Caco-2 (cell line): Measurements from ENCODE around the gene LTBP1. TPM values are rescaled to one million over a fixed set of nuclear protein-coding genes. Genes with fewer than 3 reads are reported as not detected.

ENCODE experiments used
- BruUV-seq: library from RNA; stranded (reverse); fragments of 400-500 nt; replicated peaks from 2 replicates; lab custom pipeline; 2021; lab: Mats Ljungman, UMichigan
- CTCF ChIA-PET: fragments of 300-600 bp; sonication (Branson Sonifier 250); formaldehyde crosslinking; loops from one replicate; lab custom pipeline; 2022; ENCODE audit warnings: antibody characterized with exemption; lab: Charles Lee
- POLR2A ChIA-PET: fragments of 300-600 bp; sonication (Branson Sonifier 250); formaldehyde crosslinking; loops from one replicate; lab custom pipeline; 2022; ENCODE audit warnings: antibody characterized with exemption; lab: Charles Lee
- DNase-seq, 2 experiments: peaks; one replicate each; pipeline versions ENCODE4 v3.0.0 to v3.0.0-alpha.2; 2020 to 2022
- H3K27me3 ChIP-seq: replicated peaks from 2 replicates; pipeline ENCODE4 v1.6.0; 2011; ENCODE audit warnings: low read length; ENCODE audit not compliant: control insufficient read depth, insufficient read depth
- H3K36me3 ChIP-seq: 2 replicates; pipeline ENCODE4 v1.5.1; 2011; ENCODE audit warnings: low read length; ENCODE audit not compliant: control insufficient read depth, insufficient read depth
- H3K4me1 ChIP-seq: fragments of 250-450 bp; sonication (Bioruptor Pico); 2 replicates; pipeline ENCODE4 v1.5.1; 2020; ENCODE audit warnings: mild to moderate bottlenecking
- H3K4me3 ChIP-seq: 2 replicates; pipeline ENCODE4 v1.5.1; 2011; ENCODE audit warnings: low read depth, mild to moderate bottlenecking, control low read depth, low read length
- H3K9me3 ChIP-seq: fragments of 250-450 bp; sonication (Bioruptor Pico); 2 replicates; pipeline ENCODE4 v1.5.1; 2020; ENCODE audit warnings: mild to moderate bottlenecking, moderate library complexity
- H3K27ac Mint-ChIP-seq: one replicate; pipeline ENCODE4 v1.8.0; 2022; ENCODE audit warnings: mixed read lengths; ENCODE audit not compliant: unreplicated experiment
- H3K27me3 Mint-ChIP-seq: one replicate; pipeline ENCODE4 v1.8.0; 2022; ENCODE audit warnings: mixed read lengths; ENCODE audit not compliant: insufficient read depth, unreplicated experiment
- H3K36me3 Mint-ChIP-seq: one replicate; pipeline ENCODE4 v1.8.0; 2022; ENCODE audit warnings: mild to moderate bottlenecking, mixed read lengths; ENCODE audit not compliant: insufficient read depth, unreplicated experiment
- H3K4me1 Mint-ChIP-seq: one replicate; pipeline ENCODE4 v1.8.0; 2022; ENCODE audit warnings: low read depth, mixed read lengths; ENCODE audit not compliant: unreplicated experiment
- H3K4me3 Mint-ChIP-seq: one replicate; pipeline ENCODE4 v1.8.0; 2022; ENCODE audit warnings: mild to moderate bottlenecking, moderate library complexity, mixed read lengths; ENCODE audit not compliant: unreplicated experiment
- H3K9me3 Mint-ChIP-seq: one replicate; pipeline ENCODE4 v1.8.0; 2022; ENCODE audit warnings: mixed read lengths; ENCODE audit not compliant: unreplicated experiment
- CTCF ChIP-seq, 2 experiments: fragments of 200-600 bp in 1 of 2; IDR thresholded peaks; 1 replicate in 1 of 2; 2 replicates in 1 of 2; pipeline versions ENCODE4 v1.5.1 to v1.8.0; 2011 to 2022; ENCODE audit warnings: antibody characterized with exemption in 1 of 2, control low read depth in 1 of 2, inconsistent platforms in 1 of 2, low read depth in 1 of 2, low read length in 1 of 2, mild to moderate bottlenecking in 1 of 2, moderate library complexity in 1 of 2; ENCODE audit not compliant: insufficient read depth in 1 of 2, severe bottlenecking in 1 of 2, unreplicated experiment in 1 of 2
- intact Hi-C: fragments of 100-400 bp; cut with micrococcal nuclease; formaldehyde crosslinking; loops from one replicate; pipeline ENCODE4 v1.10.0; 2022; ENCODE audit not compliant: unreplicated experiment
- total RNA-seq: library from RNA; stranded (reverse); gene quantifications from 2 replicates; pipeline ENCODE4 v1.2.3, GENCODE V29; 2022

Gene LTBP1
- total RNA-seq, 1 experiment from 2014 or later, result 64.2 TPM

GRCh38 chr2:33215983-33216382, 269.2 kb downstream of the LTBP1 start:
- H3K36me3 Mint-ChIP-seq, result no peaks in the 10 kb centered on the region
- no peak for TF ChIP-seq CTCF (IDR thresholded peaks at IDR 0.05; ENCODE audit: insufficient read depth in 1 of 2, low read depth in 1 of 2, low read length in 1 of 2, severe bottlenecking in 1 of 2, unreplicated experiment in 1 of 2)
- Histone ChIP-seq H3K4me1 (peaks cover 37% of the 10 kb centered on the region), H3K9me3 (no peaks in the 10 kb centered on the region), H3K4me3 (no peak overlapping the region), H3K36me3 (no peaks in the 10 kb centered on the region), H3K27me3 (no peaks in the 10 kb centered on the region)
- H3K27me3 Mint-ChIP-seq, result no peaks in the 10 kb centered on the region
- CTCF ChIA-PET, result no interaction called here
- no peak for DNase-seq
- POLR2A ChIA-PET, result no interaction called here
- intact Hi-C loops, result no loop called here
- no peak overlapping the region for H3K4me3 Mint-ChIP-seq
- no peak overlapping the region for H3K27ac Mint-ChIP-seq
- no TSS peak for BruUV-seq
- peaks cover 32% of the 10 kb centered on the region for H3K4me1 Mint-ChIP-seq
- H3K9me3 Mint-ChIP-seq, result no peaks in the 10 kb centered on the region

- H3K4me1 Mint-ChIP-seq, result peaks cover 32% of the 10 kb centered on the region
- peaks cover 36% of the 10 kb centered on the region for H3K4me1 ChIP-seq
- no peaks in the 10 kb centered on the region for H3K36me3 Mint-ChIP-seq
- H3K9me3 Mint-ChIP-seq, result no peaks in the 10 kb centered on the region
- POLR2A ChIA-PET, result no interaction called here
- intact Hi-C loops, result no loop called here
- H3K4me3 Mint-ChIP-seq, result no peak overlapping the region
- CTCF ChIA-PET, result no interaction called here
- H3K27me3 ChIP-seq, result no peaks in the 10 kb centered on the region
- no peak overlapping the region for H3K4me3 ChIP-seq
- no peaks in the 10 kb centered on the region for H3K27me3 Mint-ChIP-seq
- H3K9me3 ChIP-seq, result no peaks in the 10 kb centered on the region
- no peak for TF ChIP-seq CTCF (IDR thresholded peaks at IDR 0.05; ENCODE audit: insufficient read depth in 1 of 2, low read depth in 1 of 2, low read length in 1 of 2, severe bottlenecking in 1 of 2, unreplicated experiment in 1 of 2)
- no peaks in the 10 kb centered on the region for H3K36me3 ChIP-seq
- no peak overlapping the region for H3K27ac Mint-ChIP-seq
- BruUV-seq, result no TSS peak
- no peak for DNase-seq
Measured at GRCh38 chr2:33216508-33217182, 269.9 kb downstream of the LTBP1 start.

- ChIA-PET POLR2A (no interaction called here), CTCF (no interaction called here)
- intact Hi-C loops, result no loop called here
- no peaks in the 10 kb centered on the region for H3K36me3 ChIP-seq
- H3K4me3 Mint-ChIP-seq, result no peak overlapping the region
- BruUV-seq, result no TSS peak
- H3K27me3 Mint-ChIP-seq, result no peaks in the 10 kb centered on the region
- no peaks in the 10 kb centered on the region for H3K9me3 ChIP-seq
- H3K27ac Mint-ChIP-seq, result no peak overlapping the region
- H3K4me1 Mint-ChIP-seq, result peaks cover 25% of the 10 kb centered on the region
- peaks cover 29% of the 10 kb centered on the region for H3K4me1 ChIP-seq
- H3K27me3 ChIP-seq, result no peaks in the 10 kb centered on the region
- DNase-seq, result no peak
- H3K36me3 Mint-ChIP-seq, result no peaks in the 10 kb centered on the region
- no peaks in the 10 kb centered on the region for H3K9me3 Mint-ChIP-seq
- no peak for TF ChIP-seq CTCF (IDR thresholded peaks at IDR 0.05; ENCODE audit: insufficient read depth in 1 of 2, low read depth in 1 of 2, low read length in 1 of 2, severe bottlenecking in 1 of 2, unreplicated experiment in 1 of 2)
- no peak overlapping the region for H3K4me3 ChIP-seq
Measured at GRCh38 chr2:33217406-33217805, 270.7 kb downstream of the LTBP1 start.
